NCI-H446 (cell line): ENCODE data around the gene ZFPM1.

Experiments
- DNase-seq, 2 experiments: peaks; one replicate each; lab custom pipeline; 2025; lab: John Stamatoyannopoulos, UW

ZFPM1 gene

DNA sequence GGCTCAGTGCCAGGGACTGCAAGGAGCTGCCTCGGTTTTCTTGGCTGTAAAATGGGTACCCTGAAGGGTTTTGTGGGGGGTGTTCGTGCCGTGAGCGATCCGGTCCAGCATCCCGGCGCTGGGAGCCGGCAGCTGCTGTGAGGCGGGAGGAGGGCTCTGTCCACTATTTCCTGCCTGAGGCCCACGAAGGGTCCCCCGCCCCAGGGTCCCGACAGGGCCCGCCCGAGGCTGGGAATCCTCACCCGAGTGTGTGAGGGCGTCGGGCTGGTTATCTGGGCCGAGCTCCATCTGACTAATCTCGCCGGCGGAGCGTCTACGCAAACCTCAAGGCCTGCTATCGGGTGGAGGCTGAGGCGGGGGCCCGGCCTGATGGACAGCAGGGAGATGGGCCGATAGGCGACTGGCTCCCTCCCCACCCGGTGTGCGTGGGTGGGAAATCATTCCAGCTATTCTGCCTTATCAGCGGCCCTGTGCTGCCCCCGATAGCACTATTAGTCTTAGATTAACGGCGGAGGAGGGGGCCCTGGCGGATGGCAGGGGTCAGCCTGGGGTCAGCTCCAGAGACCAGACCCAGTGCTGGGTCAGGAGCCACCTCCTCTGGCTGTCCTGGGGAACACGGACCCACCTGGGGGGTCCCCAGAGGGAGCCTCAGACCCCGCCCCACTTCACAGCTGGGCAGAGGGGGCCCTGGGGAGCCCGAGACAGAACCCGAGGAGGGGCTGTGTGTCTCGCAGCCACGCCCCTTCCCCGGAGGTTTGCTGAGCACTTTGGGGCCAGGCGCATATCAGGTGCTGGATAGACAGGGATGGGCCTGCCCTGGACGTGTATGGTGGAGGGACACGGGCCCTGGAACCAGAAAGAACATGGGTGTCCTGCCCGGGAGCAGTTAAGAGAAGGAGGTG lies 44.7 kb downstream of the ZFPM1 start:
- DNase-seq = no peak

DNA sequence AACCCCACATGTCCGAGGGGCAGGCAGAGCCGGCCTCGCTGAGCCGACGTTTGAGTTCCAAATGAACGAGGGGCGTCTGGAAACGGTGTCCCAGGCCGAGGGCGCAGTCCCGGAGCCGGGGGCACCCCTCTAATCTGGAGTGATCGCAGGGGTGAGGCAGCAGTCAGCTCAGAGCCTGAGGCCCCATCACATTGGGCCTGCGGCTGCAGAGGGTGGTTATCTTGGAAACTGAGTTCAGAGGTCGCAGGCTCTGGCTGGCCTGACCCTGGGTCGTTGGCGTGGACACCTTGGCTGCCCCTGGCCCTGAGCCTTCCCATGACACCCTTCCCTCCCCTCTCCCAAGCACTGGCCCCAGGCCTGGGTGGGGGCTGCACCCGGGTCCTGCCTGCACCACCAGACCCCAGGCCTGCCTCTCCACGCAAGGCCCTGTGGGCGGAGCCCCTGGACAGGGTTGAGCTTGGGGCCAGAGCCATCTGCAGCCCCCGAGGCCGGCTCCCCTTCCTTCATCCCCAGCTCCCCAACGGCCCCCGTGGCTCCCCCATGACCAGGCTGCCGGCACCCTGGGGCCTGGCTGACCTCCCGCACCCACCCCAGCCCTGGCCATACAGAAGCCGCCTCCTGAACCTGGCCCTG lies 45.6 kb downstream of the ZFPM1 start:
- DNase-seq = no peak

DNA sequence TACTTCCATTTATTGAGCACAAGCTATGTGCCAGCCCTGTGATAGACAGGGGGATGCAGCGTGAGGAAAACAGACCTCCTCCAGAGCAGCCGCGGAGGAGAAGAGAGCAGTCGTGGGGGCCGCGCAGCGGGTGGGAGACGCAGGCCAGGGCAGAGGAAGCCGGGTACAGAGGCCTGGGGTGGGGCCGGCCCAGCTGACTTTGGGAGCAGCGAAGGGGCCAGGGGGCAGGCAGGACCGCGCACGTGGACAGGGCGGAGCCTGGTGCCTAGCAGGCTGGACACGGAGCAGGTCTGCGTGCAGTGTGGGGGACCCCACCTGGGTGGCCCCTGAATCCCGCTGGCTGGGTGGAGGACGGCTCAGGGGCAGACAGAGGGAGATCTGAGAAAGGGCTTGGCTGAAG lies 46.2 kb downstream of the ZFPM1 start:
- no peak for DNase-seq

DNA sequence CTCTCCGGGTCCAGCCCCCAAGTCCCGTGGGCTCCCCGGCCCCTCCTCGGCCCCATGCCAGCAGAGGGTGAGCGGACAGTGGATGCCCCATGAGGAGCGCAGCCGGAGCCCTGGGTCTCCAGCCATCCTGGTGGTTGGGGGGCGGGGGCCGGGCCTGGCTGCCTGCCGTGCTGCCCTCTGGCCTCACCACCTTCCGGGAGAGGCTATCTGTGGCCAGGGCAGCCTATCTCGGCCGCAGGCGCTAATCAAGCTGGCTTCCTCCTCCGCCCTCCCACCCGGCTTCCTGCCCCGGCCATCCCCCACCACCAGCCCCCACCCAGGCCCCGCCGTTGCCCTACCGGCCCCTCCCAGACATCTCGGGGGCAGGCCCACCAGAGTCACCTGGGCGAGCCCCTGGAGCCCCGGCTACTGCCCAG lies 46.8 kb downstream of the ZFPM1 start:
- DNase-seq = no peak

DNA sequence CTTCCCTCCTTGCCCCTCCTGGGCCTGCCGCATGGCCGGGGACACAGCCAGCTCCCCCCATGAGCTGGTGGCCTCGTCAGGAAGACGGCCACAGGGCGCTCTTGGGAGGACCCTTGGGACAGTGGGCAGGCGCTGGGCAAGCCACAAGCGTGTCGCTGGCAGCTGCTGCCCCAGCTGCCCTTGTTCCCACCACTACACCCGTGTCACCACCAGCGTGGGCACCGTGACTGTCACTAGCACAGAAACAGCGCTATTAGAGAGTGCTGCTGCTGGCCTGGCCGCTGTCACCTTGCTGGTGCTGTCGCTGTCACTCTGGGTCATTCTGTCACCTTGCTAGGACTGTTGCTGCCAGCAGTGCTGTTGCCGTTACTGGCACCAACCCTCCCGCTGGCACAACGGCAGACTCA lies 47.2 kb downstream of the ZFPM1 start:
- no peak for DNase-seq

DNA sequence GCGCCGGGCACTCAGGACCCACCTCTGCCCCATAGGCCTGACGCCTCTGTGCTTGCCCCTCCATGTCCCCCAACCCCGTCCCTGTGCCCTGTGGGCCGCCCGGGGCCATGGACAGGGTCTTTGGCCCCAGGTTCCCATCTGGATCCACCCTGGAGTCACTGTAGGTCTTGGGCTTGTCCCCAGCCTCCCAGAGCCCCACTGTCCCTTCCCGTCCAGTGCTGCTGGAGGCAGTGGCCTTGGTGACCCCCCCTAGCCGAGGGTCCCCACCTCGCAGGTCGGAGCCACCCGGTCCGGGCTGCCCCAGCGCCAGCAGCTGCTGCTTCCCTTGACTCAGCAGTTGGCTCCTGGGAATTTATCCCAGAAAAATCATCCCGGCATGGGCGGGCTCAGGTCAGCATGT lies 49.3 kb downstream of the ZFPM1 start:
- no peak for DNase-seq

DNA sequence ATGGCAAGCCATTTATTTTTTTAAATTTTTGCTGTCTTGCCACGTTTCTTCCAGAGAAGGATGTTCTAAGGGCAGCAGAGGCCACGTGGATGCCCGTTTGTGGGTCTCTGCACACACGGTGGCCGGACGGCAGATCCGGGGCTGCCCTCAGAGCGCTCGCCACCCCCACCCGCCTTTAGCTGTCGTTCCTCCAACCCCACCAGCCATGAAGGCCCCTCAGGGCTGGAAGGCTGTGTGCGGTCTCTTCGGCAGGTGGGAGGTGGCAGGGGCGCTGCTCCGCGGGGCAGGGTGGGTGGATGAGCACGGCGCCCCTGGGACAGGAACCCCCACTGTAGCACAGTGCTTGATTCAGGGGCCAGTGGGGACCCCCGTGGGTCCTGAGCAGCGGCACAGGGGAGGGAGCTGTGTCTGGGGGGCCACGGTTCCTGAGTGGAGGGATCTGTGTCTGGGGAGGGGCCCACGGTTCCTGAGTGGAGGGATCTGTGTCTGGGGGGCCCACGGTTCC lies 49.7 kb downstream of the ZFPM1 start:
- no peak for DNase-seq

DNA sequence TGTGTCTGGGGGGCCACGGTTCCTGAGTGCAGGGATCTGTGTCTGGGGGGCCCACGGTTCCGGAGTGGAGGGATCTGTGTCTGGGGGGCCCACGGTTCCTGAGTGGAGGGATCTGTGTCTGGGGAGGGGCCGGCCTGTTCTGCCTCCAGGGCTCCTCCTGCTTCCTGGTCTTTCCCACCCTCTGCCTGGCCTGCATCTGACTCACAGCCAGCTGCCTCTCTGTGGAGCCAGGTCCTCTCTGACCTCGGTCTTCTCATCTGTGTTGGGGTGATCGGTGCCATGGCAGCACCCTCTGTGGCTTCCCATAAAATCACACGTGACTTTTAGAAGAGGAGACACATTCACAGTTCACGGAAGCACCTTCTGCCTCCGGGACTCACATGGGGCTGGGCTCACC lies 50.3 kb downstream of the ZFPM1 start:
- DNase-seq = no peak

DNA sequence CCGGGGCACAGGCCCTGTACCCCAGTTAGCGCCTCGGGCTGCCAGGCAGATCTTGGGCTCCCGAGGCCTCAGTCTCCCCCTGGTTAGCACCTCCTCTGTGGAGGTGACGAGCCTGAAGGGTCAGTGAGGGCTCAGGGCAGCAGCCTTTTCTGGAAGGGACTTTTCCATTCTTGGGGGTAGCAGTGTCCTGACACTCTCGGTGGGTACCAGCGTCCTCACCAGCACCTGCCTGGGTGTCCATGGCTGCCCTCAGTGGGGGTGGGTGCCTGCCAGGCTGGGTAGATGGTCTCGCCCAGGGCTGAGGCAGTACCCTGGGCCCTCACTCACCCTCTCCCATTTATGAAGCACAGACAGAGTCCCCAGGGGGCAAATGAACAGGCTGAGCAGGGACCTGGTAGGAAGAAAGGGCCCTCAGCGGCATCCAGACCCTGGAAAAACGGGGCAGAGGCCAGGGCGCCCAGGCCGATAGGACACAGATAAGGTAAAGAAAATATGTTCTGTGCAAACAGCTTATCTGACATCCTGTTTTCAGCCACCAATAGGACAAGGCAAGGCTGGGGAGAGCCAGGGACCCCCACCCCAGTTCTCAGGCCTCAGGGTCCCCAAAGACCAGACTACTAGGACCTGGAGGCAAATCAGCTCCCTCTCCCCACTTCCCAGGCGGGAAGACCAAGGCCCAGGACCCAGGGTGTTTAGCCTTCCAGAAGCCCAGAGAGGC lies 50.9 kb downstream of the ZFPM1 start:
- DNase-seq = no peak

DNA sequence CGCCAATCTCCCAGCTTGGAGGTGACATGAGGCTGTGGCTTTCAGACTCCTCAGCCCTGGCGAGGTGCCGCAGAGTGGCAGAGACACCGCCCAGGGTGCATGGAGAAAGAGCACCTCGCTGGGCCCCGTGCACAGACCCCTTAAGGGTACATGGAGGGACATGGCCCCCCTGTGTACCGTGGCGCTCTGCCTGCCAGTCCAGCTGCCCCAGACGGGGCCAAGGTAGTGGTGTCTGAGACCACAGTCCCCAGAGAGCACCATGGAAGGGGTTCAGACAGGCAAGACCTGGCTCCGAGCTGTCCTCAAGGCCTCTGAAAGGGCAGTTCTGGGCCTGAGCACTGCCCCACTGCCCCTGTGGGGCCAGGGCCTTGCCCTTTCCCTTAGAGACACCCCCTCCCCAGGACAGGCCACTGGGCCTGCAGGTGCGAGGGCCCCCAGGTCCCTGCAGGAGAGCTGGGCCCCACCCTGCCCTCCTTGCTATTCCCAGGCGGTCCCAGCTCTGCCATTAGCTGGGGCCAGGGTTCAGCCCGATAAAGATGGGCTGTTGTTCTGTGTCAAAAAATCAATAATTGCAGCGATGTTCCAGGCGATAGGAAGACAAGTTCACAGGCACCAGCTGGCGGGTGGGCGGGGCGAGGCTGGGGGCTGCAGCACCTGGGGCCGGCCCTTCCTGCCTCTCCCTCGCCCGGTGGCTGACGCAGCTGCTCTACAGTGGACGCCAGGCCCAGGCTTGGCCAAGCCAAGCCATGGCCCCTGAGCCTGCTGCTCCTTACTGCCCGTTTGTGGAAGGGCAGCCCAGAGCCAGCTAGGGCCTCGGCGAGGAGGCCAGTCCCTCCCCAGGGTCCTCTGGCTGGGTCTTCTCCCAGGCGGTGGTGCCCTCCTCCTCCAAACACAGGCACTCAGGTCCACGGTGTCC lies 51.7 kb downstream of the ZFPM1 start:
- no peak for DNase-seq

DNA sequence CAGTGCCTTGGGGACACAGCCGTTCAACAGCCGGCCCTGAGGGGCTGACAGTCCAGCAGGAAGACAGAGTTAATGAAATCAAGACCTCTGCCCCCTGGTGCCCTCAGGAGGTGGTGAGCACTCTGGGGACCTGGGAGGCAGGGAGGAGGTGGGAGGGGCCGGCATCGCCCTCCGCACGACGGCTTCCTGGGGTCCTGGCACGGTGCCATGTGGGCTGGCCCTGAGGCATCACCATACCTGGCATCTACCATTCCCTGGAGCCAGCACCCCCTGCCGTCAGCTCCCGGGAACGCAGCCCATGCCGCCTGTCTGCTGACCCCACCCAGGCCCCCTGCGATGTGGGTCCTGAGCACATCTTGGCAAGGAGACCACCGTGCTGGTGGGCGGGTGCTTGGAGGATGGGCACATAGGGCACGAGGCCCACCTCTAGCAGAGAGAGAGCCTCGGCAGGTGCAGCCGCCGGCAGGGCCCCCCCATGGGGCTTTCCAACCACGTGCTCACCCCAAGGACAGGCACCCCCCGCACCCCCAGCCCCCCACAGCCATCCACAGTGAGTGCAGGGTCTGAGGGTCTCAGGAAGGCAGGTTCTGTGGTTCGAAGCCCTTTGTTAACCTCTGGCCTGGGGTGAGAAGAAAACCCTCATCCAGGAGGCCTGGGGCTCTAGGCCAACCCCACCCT lies 52.5 kb downstream of the ZFPM1 start:
- DNase-seq = no peak

DNA sequence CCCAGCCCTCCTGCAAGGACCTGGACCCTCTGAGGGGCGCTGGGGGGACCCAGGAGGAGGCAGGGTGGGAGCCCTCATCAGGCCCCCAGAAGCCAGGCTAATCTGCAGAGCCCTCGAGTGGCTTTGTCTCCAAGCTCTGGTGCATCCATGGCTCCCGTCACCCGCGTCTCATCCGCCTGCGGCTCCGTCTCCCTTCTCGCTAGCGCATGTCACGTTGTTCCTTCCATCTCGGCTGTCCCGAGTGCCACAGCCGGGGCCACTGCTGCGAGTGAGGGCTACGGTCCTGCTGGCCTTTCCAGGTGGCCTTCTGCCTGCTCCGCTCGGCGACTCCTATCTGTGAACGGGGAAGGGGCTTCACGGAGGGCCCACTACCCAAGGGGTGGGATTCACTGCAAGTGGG lies 53.6 kb downstream of the ZFPM1 start:
- no peak for DNase-seq

DNA sequence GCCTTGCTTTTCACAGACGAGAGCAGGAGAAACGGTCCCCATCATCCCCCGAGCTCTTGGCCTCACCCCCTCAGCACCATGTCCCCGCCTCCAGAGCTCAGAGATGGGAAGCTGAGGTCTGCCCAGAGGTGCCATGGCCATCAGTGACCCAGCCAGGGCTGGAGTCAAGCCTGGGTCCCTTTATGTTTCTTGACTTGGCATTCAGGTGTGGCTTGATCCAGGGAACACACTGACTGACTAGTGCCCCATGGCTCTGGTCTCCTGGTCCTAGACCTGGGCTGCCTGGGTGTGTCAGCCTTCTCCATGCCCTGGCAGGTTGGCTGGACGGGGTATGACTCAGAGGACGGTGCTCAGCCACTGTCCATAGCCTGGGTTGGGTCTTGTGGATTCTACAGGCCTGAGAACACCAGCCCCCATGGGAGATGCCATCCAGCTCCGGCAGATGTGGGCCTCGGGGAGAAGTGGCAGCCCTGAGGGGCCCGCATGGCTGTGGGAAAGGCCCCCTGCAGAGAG lies 54.2 kb downstream of the ZFPM1 start:
- no peak for DNase-seq

DNA sequence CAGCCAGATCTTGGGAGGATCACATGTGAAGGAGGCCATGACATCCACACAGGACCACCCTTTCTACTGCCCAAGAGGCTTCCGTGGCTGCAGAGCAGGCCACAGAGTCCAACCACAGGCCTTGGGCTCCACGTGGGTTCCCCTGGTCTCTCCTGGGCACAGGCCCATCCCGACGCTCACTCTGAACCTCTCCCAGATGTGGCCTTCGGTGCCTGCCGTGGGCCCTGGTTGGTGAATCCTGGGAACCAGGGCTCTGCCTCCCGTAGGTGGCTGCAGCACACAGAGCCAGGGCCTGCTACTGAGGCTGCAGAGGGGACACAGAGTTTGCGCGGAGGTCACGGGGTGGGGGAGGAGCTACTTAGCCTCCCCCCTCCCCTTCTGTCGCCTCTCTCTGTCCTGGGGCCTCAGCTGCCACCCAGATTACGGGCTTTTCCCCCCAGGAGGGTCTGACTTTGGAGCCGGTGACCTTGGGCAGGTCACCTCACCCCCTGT lies 55.3 kb downstream of the ZFPM1 start:
- DNase-seq = no peak

DNA sequence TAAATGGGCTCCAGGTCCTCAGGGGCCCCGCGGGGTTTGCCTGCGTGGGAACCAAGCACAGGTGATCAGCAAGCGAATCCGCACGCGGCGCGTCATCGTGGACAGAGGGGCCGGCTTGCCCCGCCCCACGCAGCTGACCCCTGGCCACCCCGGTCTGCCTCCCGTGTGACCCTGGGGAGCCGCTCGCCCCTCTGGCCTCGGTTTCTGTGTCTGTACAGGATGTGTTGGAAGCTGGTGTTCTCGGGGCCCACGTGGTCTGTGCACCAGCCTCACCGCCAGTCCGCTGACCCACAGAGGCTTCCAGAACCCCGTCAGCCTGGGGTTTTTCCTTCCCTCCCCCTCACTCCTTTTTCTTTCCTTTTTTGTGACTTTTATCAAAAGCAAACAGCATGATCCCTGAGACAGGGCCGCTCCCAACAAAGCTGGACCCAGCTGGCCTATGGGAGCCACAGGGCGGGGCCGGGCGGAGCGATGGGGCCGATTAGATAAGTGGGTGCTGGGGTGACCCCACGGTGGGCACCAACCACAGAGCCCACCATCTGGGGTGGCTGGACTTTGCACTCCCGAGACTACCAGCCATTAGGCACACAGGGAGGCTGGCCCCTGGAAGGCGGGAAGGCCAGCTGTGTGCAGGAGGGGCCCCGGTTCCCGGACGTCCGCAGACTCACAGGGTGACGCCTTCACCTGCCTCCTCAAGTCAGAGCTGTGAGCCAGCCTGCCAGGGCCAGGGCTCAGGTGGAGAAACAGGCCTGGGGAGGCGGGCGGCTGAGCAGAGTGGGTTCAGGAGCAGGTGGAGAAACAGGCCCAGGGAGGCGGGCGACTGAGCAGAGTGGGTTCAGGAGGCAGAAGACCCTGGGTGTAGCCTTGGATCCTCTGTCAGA lies 56.0 kb downstream of the ZFPM1 start:
- DNase-seq = no peak

DNA sequence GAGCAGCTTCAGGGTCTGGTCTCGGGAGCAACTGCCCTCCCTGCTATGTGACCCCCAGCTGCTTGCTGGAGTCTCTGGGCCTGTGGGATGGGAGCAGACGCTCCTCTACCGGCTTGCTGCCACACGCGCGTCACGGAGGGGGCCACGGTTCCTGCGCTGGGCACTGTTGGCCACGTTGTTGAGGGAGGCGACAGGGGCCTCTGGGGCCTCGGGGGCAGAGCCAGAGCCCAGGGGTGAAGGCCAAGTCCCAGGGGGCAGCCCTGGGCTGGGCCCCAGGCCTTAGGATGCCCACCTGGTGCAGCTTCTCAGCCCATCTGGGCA lies 56.6 kb downstream of the ZFPM1 start:
- DNase-seq = no peak

DNA sequence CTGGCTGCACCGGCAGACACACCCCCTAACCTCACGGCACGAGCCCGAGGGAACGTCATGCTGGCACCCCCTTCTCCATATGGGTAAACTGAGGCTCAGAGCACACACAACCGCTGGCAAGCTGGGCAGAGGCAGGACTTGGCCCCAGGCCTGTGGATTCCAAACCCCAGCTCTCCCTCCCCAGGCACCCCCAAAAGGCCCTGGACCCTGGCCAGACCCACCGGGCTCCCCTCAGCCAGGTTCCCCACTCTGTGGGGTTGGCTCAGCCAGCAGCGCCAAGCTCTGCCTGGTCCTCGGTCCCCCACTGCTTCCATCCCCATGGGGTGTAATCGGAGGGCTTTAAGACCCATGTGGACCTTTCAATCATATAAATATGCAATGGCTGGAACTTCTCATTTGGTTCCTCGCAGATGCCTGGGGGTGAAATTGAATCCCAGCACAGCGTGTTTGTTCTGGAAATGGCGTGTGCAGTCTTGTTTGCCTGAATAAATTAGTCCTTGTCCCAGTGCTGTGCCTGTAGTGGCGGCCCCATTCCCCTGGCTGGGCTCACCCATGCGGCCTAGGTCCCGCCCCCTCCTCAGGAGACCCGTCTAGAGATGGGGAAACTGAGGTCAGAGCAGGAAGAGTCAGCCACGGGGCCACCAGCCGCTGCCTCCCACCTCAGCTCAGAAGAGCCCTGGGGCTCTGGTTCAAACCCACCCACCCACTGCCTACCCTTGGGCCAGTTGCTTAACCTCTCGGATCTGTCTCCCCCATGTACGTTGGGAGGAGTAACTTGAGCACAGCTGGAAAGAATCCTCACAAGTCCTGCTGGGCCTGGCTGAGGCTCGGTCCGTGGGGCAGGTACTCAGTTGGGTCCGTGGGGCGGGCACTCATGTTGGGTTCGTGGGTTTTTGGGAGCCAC lies 57.3 kb downstream of the ZFPM1 start:
- DNase-seq = no peak

DNA sequence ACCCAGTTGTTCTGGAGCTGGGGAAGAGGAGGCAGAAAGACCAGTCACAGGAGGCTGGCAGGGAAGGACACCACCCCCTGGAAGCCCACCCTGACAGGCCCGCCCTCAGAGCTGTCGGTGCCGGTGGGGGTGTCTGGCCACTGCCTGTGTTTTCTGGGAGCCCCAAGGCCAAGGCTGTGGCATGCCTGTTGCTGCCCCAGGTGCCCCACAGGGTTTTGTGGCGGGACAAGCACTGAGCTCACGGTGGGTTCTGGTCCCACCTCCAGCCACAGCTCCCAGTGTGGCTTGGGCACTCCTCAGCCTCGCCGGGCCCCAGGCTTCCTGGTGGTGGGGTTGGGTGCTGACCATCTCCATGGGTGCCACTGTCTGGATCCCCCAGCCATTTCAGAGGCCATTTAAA lies 58.0 kb downstream of the ZFPM1 start:
- no peak for DNase-seq

DNA sequence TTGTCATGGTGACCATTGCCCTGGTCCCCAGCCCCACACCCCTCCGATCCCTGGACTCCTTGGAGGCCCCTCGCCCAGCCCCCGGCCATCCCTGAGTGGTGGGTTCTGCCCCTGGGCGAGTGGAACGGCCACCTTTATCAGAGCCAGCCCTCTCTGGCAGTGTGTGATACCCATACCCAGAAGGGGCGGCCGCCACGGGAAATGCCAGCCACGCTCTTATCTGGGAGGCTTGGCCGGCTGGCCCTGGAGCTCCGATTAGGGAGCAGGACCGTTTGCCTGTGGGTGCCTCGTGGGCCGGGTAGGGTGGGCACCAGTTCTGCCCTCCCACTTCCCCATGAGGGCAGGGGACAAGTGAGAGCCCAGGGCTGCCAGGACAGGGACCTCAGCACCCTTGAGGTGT lies 58.8 kb downstream of the ZFPM1 start:
- no peak for DNase-seq
